Fibroblast of pulmonary artery (primary cell): ENCODE data around the gene ZBP1.

Experiments
- DNase-seq: peaks from one replicate; pipeline ENCODE4 v3.0.0-alpha.2; 2010; ENCODE audit warnings: low read depth
- H3K4me3 ChIP-seq: replicated peaks from 2 replicates; pipeline ENCODE4 v1.5.1; 2011; ENCODE audit warnings: low read depth, mild to moderate bottlenecking, control low read depth, low read length, moderate library complexity
- CTCF ChIP-seq: IDR thresholded peaks from 2 replicates; pipeline ENCODE4 v1.5.1; 2011; ENCODE audit warnings: mild to moderate bottlenecking, control low read depth, low read length, inconsistent platforms; ENCODE audit errors: missing control alignments

Gene ZBP1

GRCh38 chr20:57577679-57578475, 42.3 kb downstream of the ZBP1 start:
- TF ChIP-seq CTCF = no peak
- no peak overlapping the region for H3K4me3 ChIP-seq
- no peak for DNase-seq

- no peak for DNase-seq
- no peak for TF ChIP-seq CTCF
- no peak overlapping the region for H3K4me3 ChIP-seq
These were observed 43.3 kb downstream of the ZBP1 start for GRCh38 chr20:57576617-57577550.

DNA sequence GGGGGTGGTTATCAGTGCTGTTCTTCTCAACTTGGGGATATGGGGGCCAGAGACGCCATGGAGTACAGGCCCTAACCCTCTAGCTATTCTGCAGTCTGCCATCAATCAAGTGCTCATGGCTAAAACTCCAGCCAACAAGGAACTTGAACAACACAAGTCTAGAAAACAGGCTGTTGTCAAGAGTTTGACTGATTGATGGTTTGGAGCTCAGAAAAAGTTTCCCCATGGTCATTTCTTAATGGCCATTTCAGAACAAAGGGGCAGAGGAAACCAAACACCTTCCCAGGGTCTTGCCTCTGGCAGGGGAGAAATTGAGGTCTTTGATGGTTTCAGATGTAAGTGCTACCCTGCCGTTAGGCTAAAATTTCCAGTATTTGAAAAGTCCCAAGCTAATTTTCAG, 44.2 kb downstream of the ZBP1 start:
- H3K4me3 ChIP-seq = no peak overlapping the region
- no peak for TF ChIP-seq CTCF

GRCh38 chr20:57574954-57575353, 45.3 kb downstream of the ZBP1 start:
- no peak for TF ChIP-seq CTCF
- H3K4me3 ChIP-seq = no peak overlapping the region
- DNase-seq = no peak

More for the DNA sequence above, 44.2 kb downstream of the ZBP1 start:
- no peak for DNase-seq

DNA sequence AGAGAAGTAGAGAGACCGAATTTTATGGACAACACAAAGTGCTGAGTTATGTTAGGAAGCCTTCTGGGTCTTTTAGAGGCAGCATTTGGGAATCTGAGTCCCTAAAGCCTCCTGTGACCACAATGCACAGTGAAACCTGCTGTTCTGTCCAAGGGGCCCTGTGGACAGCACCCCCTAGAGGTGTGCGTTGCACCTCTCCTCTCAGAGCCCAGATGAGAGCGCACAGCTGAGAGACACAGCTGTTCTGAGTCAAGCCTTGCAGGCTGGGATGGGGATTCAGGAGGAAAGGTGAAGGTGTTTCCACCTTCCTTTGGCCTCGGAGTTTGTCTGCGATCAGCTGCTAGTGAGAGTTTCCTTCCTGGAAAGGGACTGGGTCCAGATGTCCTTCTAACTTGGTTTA, 46.3 kb downstream of the ZBP1 start:
- TF ChIP-seq CTCF = peak; percentile 10
- no peak for DNase-seq

GRCh38 chr20:57573242-57573641, 47.0 kb downstream of the ZBP1 start:
- no peak for TF ChIP-seq CTCF
- DNase-seq = no peak
- no peak overlapping the region for H3K4me3 ChIP-seq

More for the DNA sequence above, 46.3 kb downstream of the ZBP1 start:
- H3K4me3 ChIP-seq = no peak overlapping the region
